A673 (cell line): ENCODE results near the gene PRPF6. TPM values are rescaled to one million over a fixed set of nuclear protein-coding genes. Genes with fewer than 3 reads are reported as not detected.

Experiments
- BruUV-seq: library from RNA; stranded (reverse); fragments of 400-500 nt; replicated peaks from 2 replicates; lab custom pipeline; 2021; lab: Mats Ljungman, UMichigan
- CTCF ChIA-PET: fragments of 300-600 bp; sonication (Branson Sonifier 250); formaldehyde crosslinking; loops from one replicate; lab custom pipeline; 2022; ENCODE audit warnings: antibody characterized with exemption; lab: Charles Lee
- POLR2A ChIA-PET: fragments of 300-600 bp; sonication (Branson Sonifier 250); formaldehyde crosslinking; loops from one replicate; lab custom pipeline; 2022; ENCODE audit warnings: antibody characterized with exemption; ENCODE audit not compliant: low non-redundant PET; lab: Charles Lee
- DNase-seq: peaks from one replicate; pipeline ENCODE4 v3.0.0-alpha.2; 2015; ENCODE audit warnings: low spot score
- H3K27ac ChIP-seq: fragments of 200-600 bp; sonication (generic); 2 replicates; pipeline ENCODE4 v1.5.1; 2016; ENCODE audit warnings: mixed run types, low read depth, mild to moderate bottlenecking, mixed read lengths, antibody characterized with exemption, low read length; ENCODE audit not compliant: poor library complexity, severe bottlenecking
- H3K27me3 ChIP-seq: fragments of 200-600 bp; sonication (generic); replicated peaks from 2 replicates; pipeline ENCODE4 v1.6.1; 2017; ENCODE audit warnings: mixed run types, low read depth, mild to moderate bottlenecking, mixed read lengths, antibody characterized with exemption, low read length; ENCODE audit not compliant: insufficient read depth, poor library complexity
- H3K36me3 ChIP-seq: fragments of 200-600 bp; sonication (generic); 2 replicates; pipeline ENCODE4 v1.6.1; 2016; ENCODE audit warnings: mixed run types, mild to moderate bottlenecking, mixed read lengths, antibody characterized with exemption, low read length; ENCODE audit not compliant: insufficient read depth, poor library complexity, severe bottlenecking
- H3K4me1 ChIP-seq: fragments of 200-600 bp; sonication (generic); 2 replicates; pipeline ENCODE4 v1.6.1; 2017; ENCODE audit warnings: mixed run types, mild to moderate bottlenecking, mixed read lengths, antibody characterized with exemption, low read length; ENCODE audit not compliant: insufficient read depth, poor library complexity, severe bottlenecking
- H3K4me3 ChIP-seq: fragments of 200-600 bp; sonication (generic); 2 replicates; pipeline ENCODE4 v1.5.1; 2016; ENCODE audit warnings: low read depth, mixed run types, mild to moderate bottlenecking, mixed read lengths, low read length; ENCODE audit not compliant: poor library complexity, severe bottlenecking
- H3K9me3 ChIP-seq: fragments of 200-600 bp; sonication (generic); 2 replicates; pipeline ENCODE4 v1.6.1; 2016; ENCODE audit warnings: mixed run types, low read depth, mild to moderate bottlenecking, mixed read lengths, antibody characterized with exemption, low read length; ENCODE audit not compliant: poor library complexity, severe bottlenecking
- CTCF ChIP-seq: fragments of 300-800, 200-600 bp; sonication (generic); conservative IDR thresholded peaks from 2 replicates; pipeline ENCODE4 v1.5.1; 2017; ENCODE audit warnings: low read depth, mild to moderate bottlenecking, antibody characterized with exemption, low read length, moderate library complexity, mixed read lengths
- EZH2 ChIP-seq: fragments of 200-600 bp; sonication (generic); IDR thresholded peaks from 2 replicates; pipeline ENCODE4 v1.6.1; 2017; ENCODE audit warnings: borderline replicate concordance, low read depth, mild to moderate bottlenecking, mixed read lengths, antibody characterized with exemption, low read length; ENCODE audit not compliant: poor library complexity, severe bottlenecking
- intact Hi-C: fragments of 100-400 bp; cut with micrococcal nuclease; formaldehyde crosslinking; loops from one replicate; pipeline ENCODE4 v1.10.0; 2022; ENCODE audit not compliant: unreplicated experiment
- total RNA-seq: library from RNA; stranded (reverse); gene quantifications from 2 replicates; pipeline ENCODE4 v1.2.3, GENCODE V29; 2021

PRPF6 gene
- total RNA-seq, 1 experiment from 2014 or later, result 86.3 TPM

- intact Hi-C loops, result no loop called here
- no peaks in the 10 kb centered on the region for H3K36me3 ChIP-seq
- ChIA-PET CTCF (no interaction called here), POLR2A (no interaction called here)
- no TSS peak for BruUV-seq
- no peak for DNase-seq
- no peaks in the 10 kb centered on the region for H3K27me3 ChIP-seq
- TF ChIP-seq EZH2, result no peak
- no peak for TF ChIP-seq CTCF
- no peak overlapping the region for H3K27ac ChIP-seq
- H3K9me3 ChIP-seq, result no peaks in the 10 kb centered on the region
- no peak overlapping the region for H3K4me3 ChIP-seq
- H3K4me1 ChIP-seq, result peaks cover 30% of the 10 kb centered on the region
Measured at GRCh38 chr20:63951398-63952209, 29.3 kb upstream of the PRPF6 start.

- DNase-seq, result no peak
- Histone ChIP-seq H3K27me3 (no peaks in the 10 kb centered on the region), H3K4me3 (no peak overlapping the region), H3K27ac (no peak overlapping the region), H3K9me3 (no peaks in the 10 kb centered on the region), H3K4me1 (peaks cover 32% of the 10 kb centered on the region), H3K36me3 (no peaks in the 10 kb centered on the region)
- intact Hi-C loops, result no loop called here
- POLR2A ChIA-PET, result no interaction called here
- no TSS peak for BruUV-seq
- TF ChIP-seq CTCF, result no peak
- TF ChIP-seq EZH2, result no peak
- CTCF ChIA-PET, result no interaction called here
Measured at GRCh38 chr20:63952210-63952535, 28.8 kb upstream of the PRPF6 start.

GRCh38 chr20:63952769-63953168 is 28.2 kb upstream of the PRPF6 start:
- BruUV-seq, result no TSS peak
- POLR2A ChIA-PET, result no interaction called here

More at GRCh38 chr20:63952769-63953168, 28.2 kb upstream of the PRPF6 start:
- Histone ChIP-seq H3K27ac (no peak overlapping the region), H3K4me1 (peaks cover 38% of the 10 kb centered on the region), H3K27me3 (no peaks in the 10 kb centered on the region), H3K9me3 (no peaks in the 10 kb centered on the region), H3K36me3 (no peaks in the 10 kb centered on the region), H3K4me3 (no peak overlapping the region)
- no peak for DNase-seq
- CTCF ChIA-PET, result no interaction called here
- intact Hi-C loops, result no loop called here
- TF ChIP-seq CTCF, result no peak
- no peak for TF ChIP-seq EZH2
